ENCODE results near the gene GABRD. TPM values are rescaled to one million over a fixed set of nuclear protein-coding genes. Genes with fewer than 3 reads are reported as not detected.

The GABRD gene
- total and polyA plus RNA-seq, 2 donors: 0.14 to 1.4 TPM

- Histone ChIP-seq H3K9me3 (ENCODE audit: control insufficient read depth in 2 of 2, insufficient read depth in 1 of 2, low read length in 1 of 2) (no peaks in the 10 kb centered on the region), H3K27ac (ENCODE audit: low read depth in 1 of 2, low read length in 1 of 2) (no peak overlapping the region), H3K4me3 (ENCODE audit: low read length in 2 of 2) (no peak overlapping the region), H3K27me3 (ENCODE audit: control insufficient read depth in 2 of 2, insufficient read depth in 1 of 2, low read length in 1 of 2) (peaks cover 0 to 52% of the 10 kb centered on the region in 2 donors), H3K4me1 (ENCODE audit: control insufficient read depth in 2 of 2, insufficient read depth in 2 of 2, low read length in 2 of 2) (no peaks in the 10 kb centered on the region), H3K36me3 (ENCODE audit: control insufficient read depth in 2 of 2, insufficient read depth in 2 of 2, low read length in 1 of 2) (no peaks in the 10 kb centered on the region)
- WGBS: 90% methylated on average over 27 of the region's 27 CpGs
- no peak for DNase-seq (ENCODE audit: low read depth in 6 of 9, low spot score in 9 of 9)
Measured at GRCh38 chr1:2009101-2010053, 9.8 kb upstream of the GABRD start.

- DNase-seq (ENCODE audit: low read depth in 6 of 9, low spot score in 9 of 9): no peak
- H3K27me3 ChIP-seq (ENCODE audit: control insufficient read depth in 2 of 2, insufficient read depth in 1 of 2, low read length in 1 of 2): peaks cover 22 to 64% of the 10 kb centered on the region in 2 donors
Measured at GRCh38 chr1:2014181-2014580, 5.0 kb upstream of the GABRD start.

GRCh38 chr1:2014741-2015735 lies 4.1 kb upstream of the GABRD start:
- H3K9me3 ChIP-seq (ENCODE audit: control insufficient read depth in 2 of 2, insufficient read depth in 1 of 2, low read length in 1 of 2): no peaks in the 10 kb centered on the region
- H3K4me3 ChIP-seq (ENCODE audit: low read length in 2 of 2): no peak overlapping the region
- DNase-seq (ENCODE audit: low read depth in 6 of 9, low spot score in 9 of 9): no peak
- H3K27ac ChIP-seq (ENCODE audit: low read depth in 1 of 2, low read length in 1 of 2): no peak overlapping the region
- peaks cover 0 to 5% of the 10 kb centered on the region in 2 donors for H3K4me1 ChIP-seq (ENCODE audit: control insufficient read depth in 2 of 2, insufficient read depth in 2 of 2, low read length in 2 of 2)
- H3K36me3 ChIP-seq (ENCODE audit: control insufficient read depth in 2 of 2, insufficient read depth in 2 of 2, low read length in 1 of 2): no peaks in the 10 kb centered on the region
- WGBS: 59% methylated on average over 34 of the region's 34 CpGs
- H3K27me3 ChIP-seq (ENCODE audit: control insufficient read depth in 2 of 2, insufficient read depth in 1 of 2, low read length in 1 of 2): peaks cover 30 to 64% of the 10 kb centered on the region in 2 donors

More at GRCh38 chr1:2014181-2014580, 5.0 kb upstream of the GABRD start:
- Histone ChIP-seq H3K4me3 (ENCODE audit: low read length in 2 of 2) (no peak overlapping the region), H3K9me3 (ENCODE audit: control insufficient read depth in 2 of 2, insufficient read depth in 1 of 2, low read length in 1 of 2) (no peaks in the 10 kb centered on the region), H3K27ac (ENCODE audit: low read depth in 1 of 2, low read length in 1 of 2) (no peak overlapping the region), H3K36me3 (ENCODE audit: control insufficient read depth in 2 of 2, insufficient read depth in 2 of 2, low read length in 1 of 2) (no peaks in the 10 kb centered on the region), H3K4me1 (ENCODE audit: control insufficient read depth in 2 of 2, insufficient read depth in 2 of 2, low read length in 2 of 2) (no peaks in the 10 kb centered on the region)
- WGBS: 91% methylated on average over 15 of the region's 15 CpGs

- no peak overlapping the region for H3K4me3 ChIP-seq (ENCODE audit: low read length in 2 of 2)
- H3K9me3 ChIP-seq (ENCODE audit: control insufficient read depth in 2 of 2, insufficient read depth in 1 of 2, low read length in 1 of 2): no peaks in the 10 kb centered on the region
- 87% methylated on average over 9 of the region's 9 CpGs for WGBS
- H3K27me3 ChIP-seq (ENCODE audit: control insufficient read depth in 2 of 2, insufficient read depth in 1 of 2, low read length in 1 of 2): peaks cover 41 to 70% of the 10 kb centered on the region in 2 donors
- H3K27ac ChIP-seq (ENCODE audit: low read depth in 1 of 2, low read length in 1 of 2): no peak overlapping the region
- no peak for DNase-seq (ENCODE audit: low read depth in 6 of 9, low spot score in 9 of 9)
- peaks cover 0 to 6% of the 10 kb centered on the region in 2 donors for H3K4me1 ChIP-seq (ENCODE audit: control insufficient read depth in 2 of 2, insufficient read depth in 2 of 2, low read length in 2 of 2)
- H3K36me3 ChIP-seq (ENCODE audit: control insufficient read depth in 2 of 2, insufficient read depth in 2 of 2, low read length in 1 of 2): no peaks in the 10 kb centered on the region
Measured at GRCh38 chr1:2016123-2016522, 3.0 kb upstream of the GABRD start.

- Histone ChIP-seq H3K4me3 (ENCODE audit: low read length in 2 of 2) (no peak overlapping the region), H3K4me1 (ENCODE audit: control insufficient read depth in 2 of 2, insufficient read depth in 2 of 2, low read length in 2 of 2) (peaks cover 0 to 6% of the 10 kb centered on the region in 2 donors), H3K36me3 (ENCODE audit: control insufficient read depth in 2 of 2, insufficient read depth in 2 of 2, low read length in 1 of 2) (no peaks in the 10 kb centered on the region), H3K27me3 (ENCODE audit: control insufficient read depth in 2 of 2, insufficient read depth in 1 of 2, low read length in 1 of 2) (peaks cover 48 to 84% of the 10 kb centered on the region in 2 donors), H3K27ac (ENCODE audit: low read depth in 1 of 2, low read length in 1 of 2) (no peak overlapping the region), H3K9me3 (ENCODE audit: control insufficient read depth in 2 of 2, insufficient read depth in 1 of 2, low read length in 1 of 2) (no peaks in the 10 kb centered on the region)
- DNase-seq (ENCODE audit: low read depth in 6 of 9, low spot score in 9 of 9): no peak
- 14% methylated on average over 48 of the region's 48 CpGs for WGBS
Measured at GRCh38 chr1:2018217-2019171, 651 bp upstream of the GABRD start.

GRCh38 chr1:2019571-2020309 lies 595 bp downstream of the GABRD start:
- Histone ChIP-seq H3K36me3 (ENCODE audit: control insufficient read depth in 2 of 2, insufficient read depth in 2 of 2, low read length in 1 of 2) (no peaks in the 10 kb centered on the region), H3K4me3 (ENCODE audit: low read length in 2 of 2) (peak overlapping the region in 1 of 2 donors; percentile 38), H3K27ac (ENCODE audit: low read depth in 1 of 2, low read length in 1 of 2) (no peak overlapping the region), H3K4me1 (ENCODE audit: control insufficient read depth in 2 of 2, insufficient read depth in 2 of 2, low read length in 2 of 2) (peaks cover 0 to 6% of the 10 kb centered on the region in 2 donors), H3K27me3 (ENCODE audit: control insufficient read depth in 2 of 2, insufficient read depth in 1 of 2, low read length in 1 of 2) (peaks cover 48 to 77% of the 10 kb centered on the region in 2 donors), H3K9me3 (ENCODE audit: control insufficient read depth in 2 of 2, insufficient read depth in 1 of 2, low read length in 1 of 2) (no peaks in the 10 kb centered on the region)
- DNase-seq (ENCODE audit: low read depth in 6 of 9, low spot score in 9 of 9): peak in 1 of 9 donors; percentile 11
- WGBS: 17% methylated on average over 61 of the region's 61 CpGs

- Histone ChIP-seq H3K9me3 (ENCODE audit: control insufficient read depth in 2 of 2, insufficient read depth in 1 of 2, low read length in 1 of 2) (no peaks in the 10 kb centered on the region), H3K27me3 (ENCODE audit: control insufficient read depth in 2 of 2, insufficient read depth in 1 of 2, low read length in 1 of 2) (peaks cover 48 to 72% of the 10 kb centered on the region in 2 donors), H3K36me3 (ENCODE audit: control insufficient read depth in 2 of 2, insufficient read depth in 2 of 2, low read length in 1 of 2) (no peaks in the 10 kb centered on the region), H3K4me1 (ENCODE audit: control insufficient read depth in 2 of 2, insufficient read depth in 2 of 2, low read length in 2 of 2) (peaks cover 1 to 6% of the 10 kb centered on the region in 2 donors), H3K4me3 (ENCODE audit: low read length in 2 of 2) (no peak overlapping the region), H3K27ac (ENCODE audit: low read depth in 1 of 2, low read length in 1 of 2) (no peak overlapping the region)
- DNase-seq (ENCODE audit: low read depth in 6 of 9, low spot score in 9 of 9): no peak
- 90% methylated on average over 11 of the region's 11 CpGs for WGBS
Measured at GRCh38 chr1:2020310-2020655, 1.1 kb downstream of the GABRD start.

GRCh38 chr1:2021550-2021949 lies 2.4 kb downstream of the GABRD start:
- no peaks in the 10 kb centered on the region for H3K36me3 ChIP-seq (ENCODE audit: control insufficient read depth in 2 of 2, insufficient read depth in 2 of 2, low read length in 1 of 2)
- H3K4me1 ChIP-seq (ENCODE audit: control insufficient read depth in 2 of 2, insufficient read depth in 2 of 2, low read length in 2 of 2): peaks cover 6 to 10% of the 10 kb centered on the region in 2 donors
- no peak overlapping the region for H3K27ac ChIP-seq (ENCODE audit: low read depth in 1 of 2, low read length in 1 of 2)
- DNase-seq (ENCODE audit: low read depth in 6 of 9, low spot score in 9 of 9): no peak
- 91% methylated on average over 25 of the region's 25 CpGs for WGBS
- H3K4me3 ChIP-seq (ENCODE audit: low read length in 2 of 2): no peak overlapping the region
- no peaks in the 10 kb centered on the region for H3K9me3 ChIP-seq (ENCODE audit: control insufficient read depth in 2 of 2, insufficient read depth in 1 of 2, low read length in 1 of 2)
- peaks cover 43 to 60% of the 10 kb centered on the region in 2 donors for H3K27me3 ChIP-seq (ENCODE audit: control insufficient read depth in 2 of 2, insufficient read depth in 1 of 2, low read length in 1 of 2)

Measured in thymus (tissue), 11 donors.